DMS53 treated with DMSO at 0.1 percent for 48 hours (cell line): ENCODE measurements around the gene COL19A1.

ENCODE experiments used
- DNase-seq: peaks from one replicate; lab custom pipeline; 2025; ENCODE audit not compliant: unreplicated experiment; lab: John Stamatoyannopoulos, UW

The COL19A1 gene

GRCh38 chr6:70164556-70164955 is 298.2 kb downstream of the COL19A1 start:
- no peak for DNase-seq

DNA sequence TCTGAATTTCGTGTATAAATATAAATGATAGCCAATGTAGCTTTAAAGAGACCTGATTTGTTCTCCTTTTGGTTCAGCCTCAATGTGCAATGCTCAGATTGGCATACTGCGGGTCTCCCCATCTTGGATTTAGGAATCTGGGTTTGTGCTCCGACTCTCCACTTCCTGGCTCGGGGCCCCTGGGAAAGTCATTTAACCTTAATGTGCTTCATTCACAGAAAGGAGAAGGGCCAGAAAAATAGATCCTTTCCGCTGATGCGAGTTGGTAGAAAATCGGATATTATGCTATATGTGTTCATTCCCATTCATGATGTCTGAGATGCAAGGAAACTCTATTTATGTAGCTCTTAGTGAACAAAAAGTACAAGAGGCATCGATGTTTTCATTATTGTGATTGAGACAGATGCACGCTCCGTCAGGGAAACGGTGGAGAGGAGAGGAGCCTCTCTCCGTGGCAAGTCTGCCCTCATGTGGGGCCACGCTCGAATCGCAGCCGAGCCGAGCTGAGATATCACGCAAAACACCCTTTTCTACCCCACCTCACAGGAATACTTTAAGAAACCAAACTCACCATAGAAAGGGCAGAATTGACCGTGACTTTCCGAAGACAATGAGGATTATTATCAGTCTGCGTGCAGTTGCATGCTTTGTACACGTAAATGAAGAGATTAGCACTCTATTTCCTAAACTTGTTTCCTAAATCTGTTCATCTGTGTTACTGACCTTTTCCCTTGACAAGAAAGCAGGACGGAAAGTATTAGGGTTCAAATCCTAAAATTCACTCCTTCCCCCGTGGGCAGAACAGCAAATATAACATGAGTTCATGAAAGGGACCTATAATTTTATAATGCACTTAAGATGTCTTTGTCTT is 300.0 kb downstream of the COL19A1 start:
- peak; percentile 71 for DNase-seq

- no peak for DNase-seq
Measured at GRCh38 chr6:70168681-70169377, 302.5 kb downstream of the COL19A1 start.

DNA sequence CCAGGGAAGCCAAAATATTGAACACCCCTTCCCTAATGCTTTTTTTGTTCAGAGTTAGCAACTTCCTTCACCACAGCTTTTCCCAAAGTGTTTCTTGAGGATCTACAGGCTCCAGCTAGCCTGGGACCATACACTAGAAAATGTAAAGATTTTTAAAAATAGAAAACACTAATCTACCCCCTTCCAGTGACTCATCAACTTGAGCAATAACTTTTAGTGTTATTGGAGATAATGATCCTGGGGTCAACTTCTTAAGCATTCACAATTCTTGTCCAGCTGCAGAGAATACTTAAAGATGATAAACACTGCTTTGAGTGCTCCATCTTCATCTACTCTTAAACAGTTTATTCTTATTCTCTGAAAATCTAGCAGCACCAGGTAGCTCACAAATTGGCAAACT is 304.9 kb downstream of the COL19A1 start:
- no peak for DNase-seq

DNA sequence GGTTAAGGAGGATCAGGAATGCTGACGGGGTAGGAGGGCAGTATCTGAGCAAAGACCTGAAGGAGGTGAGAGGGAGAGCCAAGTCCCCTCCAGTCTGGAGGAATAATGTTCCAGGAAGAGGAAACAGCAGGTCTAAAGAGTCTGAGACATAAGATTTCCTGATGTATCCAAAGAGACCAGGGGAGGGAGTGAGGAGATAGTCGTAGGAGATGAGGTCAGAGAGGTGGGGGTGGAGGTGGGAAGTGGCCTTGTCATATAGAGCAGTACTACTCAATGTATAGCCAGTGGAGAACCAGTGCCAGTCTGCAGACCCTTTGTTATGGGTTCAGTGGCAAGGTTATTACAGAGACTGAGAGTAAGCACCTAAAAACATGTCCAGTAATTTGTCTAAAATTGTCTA is 305.9 kb downstream of the COL19A1 start:
- DNase-seq: no peak

DNA sequence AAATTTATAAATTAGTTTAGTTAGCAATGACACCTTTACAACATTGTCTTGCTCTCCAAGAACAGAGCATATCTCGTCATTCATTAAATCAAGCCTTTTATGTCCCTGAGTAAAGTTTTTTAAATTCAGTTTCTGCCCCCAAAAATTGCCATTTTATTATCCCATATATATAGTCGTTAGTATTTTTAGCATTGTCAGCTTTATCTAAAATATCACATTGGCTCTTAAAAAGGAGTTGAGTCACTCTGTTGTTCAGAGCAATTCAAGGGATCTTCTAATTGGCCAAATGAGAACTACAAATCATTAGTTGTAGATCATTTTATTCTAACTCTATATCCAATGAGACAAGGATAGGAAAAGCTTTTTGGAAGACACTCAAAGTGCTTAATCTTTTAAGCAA is 309.4 kb downstream of the COL19A1 start:
- DNase-seq: no peak

GRCh38 chr6:70176842-70177550 is 310.6 kb downstream of the COL19A1 start:
- no peak for DNase-seq

DNA sequence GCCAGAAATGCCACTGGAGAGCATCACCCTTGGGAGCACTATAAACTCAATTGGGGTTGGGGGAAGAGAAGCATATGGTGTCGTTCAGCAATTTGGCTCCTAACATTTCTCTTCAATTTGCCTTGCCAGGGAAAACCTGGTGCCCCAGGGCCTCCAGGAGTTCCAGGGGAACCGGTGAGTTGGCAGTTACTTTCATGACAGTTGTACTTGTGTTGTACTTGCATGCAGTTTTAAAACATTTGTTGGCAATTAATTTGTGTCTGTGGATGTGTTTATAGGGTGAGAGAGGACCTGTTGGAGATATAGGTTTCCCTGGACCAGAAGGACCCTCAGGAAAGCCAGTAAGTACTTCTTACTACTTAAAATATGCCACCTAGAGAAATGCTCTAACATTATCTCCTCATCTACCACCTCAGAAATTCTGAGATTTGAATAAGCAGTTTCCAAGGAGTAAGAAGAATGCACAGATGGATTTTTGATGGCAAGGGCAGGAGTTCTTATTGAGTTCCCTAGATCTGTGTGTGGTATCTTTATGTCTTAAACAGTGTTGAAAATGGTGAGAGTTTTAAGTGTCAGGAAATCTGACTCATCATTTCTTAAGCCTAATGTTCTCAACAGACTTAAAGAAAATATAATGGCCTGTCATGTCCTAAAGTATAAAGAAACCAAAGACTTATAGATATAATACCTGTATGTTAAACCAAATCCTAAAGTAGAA is 314.0 kb downstream of the COL19A1 start:
- DNase-seq: no peak

- no peak for DNase-seq
Measured at GRCh38 chr6:70180901-70181599, 314.7 kb downstream of the COL19A1 start.

DNA sequence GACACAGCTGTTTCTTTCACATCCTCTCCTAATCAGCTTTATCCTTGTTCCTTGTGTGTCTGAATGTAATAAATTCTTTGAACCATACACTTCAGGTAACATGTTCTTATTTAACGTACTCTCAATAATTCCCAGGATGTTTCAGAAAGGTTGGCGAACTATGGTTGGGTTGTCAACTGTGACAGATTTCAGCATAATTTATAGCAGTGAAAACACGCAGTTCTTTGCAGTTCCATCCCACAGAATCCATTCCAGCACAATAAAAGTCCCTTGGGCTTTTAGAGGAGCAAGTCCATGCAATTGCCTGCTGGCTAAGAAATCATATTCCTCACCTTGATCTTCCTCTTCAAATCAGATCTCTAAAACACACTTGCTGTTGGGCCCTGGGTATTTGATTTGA is 317.2 kb downstream of the COL19A1 start:
- no peak for DNase-seq

DNA sequence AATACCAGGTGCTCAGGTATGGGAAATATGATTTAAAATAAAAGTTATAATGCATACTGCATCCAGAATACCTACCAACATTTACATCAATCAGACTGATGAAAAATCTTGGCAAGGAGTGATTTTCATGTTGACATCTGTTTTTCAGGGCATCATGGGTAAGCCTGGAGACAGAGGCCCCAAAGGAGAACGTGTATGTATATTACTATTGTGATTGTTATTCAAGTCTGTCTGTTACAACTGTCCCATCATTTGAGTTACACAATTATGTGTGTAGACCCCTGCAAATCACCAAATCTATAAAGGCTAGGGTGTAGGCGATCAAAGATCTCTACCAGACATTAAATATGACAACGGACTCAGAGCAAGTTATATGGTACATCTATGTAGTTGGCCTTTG is 318.4 kb downstream of the COL19A1 start:
- DNase-seq: no peak

DNA sequence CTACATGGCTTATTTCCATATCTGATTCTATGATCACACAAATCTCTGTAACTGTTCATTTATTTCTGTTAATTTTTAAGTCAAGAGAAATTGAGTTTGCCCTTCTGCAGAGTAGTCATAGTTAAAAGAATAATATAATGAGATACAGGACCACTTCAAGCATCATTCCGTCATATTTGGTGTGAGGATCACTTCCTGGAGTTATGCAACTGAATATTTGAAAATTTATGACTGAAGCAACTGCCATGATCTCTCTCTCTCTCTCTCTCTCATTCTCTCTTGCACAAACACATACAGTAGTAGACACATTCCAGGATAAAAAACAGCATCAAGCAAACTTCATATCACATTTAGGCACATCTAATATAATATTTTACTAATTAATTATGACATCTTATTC is 320.1 kb downstream of the COL19A1 start:
- DNase-seq: no peak

- no peak for DNase-seq
Measured at GRCh38 chr6:70188202-70188601, 321.8 kb downstream of the COL19A1 start.

- no peak for DNase-seq
Measured at GRCh38 chr6:70194421-70194820, 328.1 kb downstream of the COL19A1 start.

DNA sequence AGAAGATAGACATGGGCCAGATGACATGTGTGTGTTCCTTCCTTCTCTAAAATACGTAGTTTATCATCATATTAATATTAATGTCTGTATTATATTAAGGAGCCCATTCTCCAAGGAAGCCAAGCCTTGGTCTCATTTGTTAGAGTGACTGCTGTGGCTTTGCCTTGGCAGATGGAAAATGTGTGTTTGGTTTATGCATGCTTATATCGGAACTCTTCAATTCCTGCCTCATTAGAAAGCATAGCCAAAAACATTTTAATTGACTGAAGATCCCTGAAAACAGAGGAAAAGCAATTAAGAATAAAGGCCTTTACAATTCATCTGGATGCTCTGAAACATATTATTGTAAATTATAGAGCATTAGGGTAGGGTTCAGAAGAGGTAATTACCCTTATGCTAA is 330.2 kb downstream of the COL19A1 start:
- no peak for DNase-seq

GRCh38 chr6:70198785-70199184 is 332.4 kb downstream of the COL19A1 start:
- no peak for DNase-seq

GRCh38 chr6:70208235-70208790 is 342.0 kb downstream of the COL19A1 start:
- DNase-seq: no peak

DNA sequence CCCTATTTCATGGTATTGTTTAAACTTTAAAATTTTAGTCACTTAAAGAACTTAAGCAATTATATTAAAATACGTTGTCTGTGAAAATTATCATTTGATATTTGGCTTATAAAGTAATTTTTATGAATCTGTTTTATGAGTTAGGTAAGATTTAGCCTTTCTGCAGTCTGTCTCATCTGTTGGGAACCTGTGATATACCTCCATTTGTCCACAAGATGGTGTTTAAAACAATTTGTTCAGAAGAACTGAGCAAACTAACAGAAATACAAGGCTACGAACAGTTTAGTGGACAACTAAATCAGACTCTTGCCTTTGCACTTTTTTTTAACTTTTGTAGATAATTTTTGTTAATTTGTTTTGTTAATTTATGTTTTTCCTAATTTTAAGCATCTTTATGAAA is 344.1 kb downstream of the COL19A1 start:
- peak; percentile 13 for DNase-seq

DNA sequence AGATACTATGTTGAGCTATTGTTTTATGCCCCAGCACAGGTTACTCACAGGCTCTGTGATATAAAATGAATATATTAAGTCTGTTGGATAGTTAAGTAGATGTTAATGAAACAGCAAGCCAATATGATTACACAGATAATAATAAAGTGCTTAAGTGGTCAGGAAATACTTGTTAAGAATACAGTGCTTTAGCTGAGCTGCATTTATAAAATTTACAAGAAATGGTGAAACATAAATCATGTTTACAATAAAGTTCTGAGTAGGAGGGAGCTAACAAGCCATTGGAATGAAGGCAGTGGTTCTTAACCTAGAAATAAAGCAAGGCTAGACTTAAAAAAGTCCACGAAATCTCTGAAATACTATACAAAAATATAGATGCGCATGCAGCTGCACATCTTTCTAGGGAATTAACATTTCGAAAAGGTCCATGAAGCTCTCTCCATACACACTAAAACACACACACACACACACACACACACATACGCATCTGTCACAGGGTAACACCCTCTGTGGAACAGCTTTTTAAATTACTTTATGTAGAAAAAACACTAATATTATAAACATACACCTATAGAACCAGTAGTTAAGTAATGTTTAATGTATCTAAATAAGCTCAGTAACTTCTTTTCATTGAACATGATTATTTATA is 349.2 kb downstream of the COL19A1 start:
- DNase-seq: no peak

DNA sequence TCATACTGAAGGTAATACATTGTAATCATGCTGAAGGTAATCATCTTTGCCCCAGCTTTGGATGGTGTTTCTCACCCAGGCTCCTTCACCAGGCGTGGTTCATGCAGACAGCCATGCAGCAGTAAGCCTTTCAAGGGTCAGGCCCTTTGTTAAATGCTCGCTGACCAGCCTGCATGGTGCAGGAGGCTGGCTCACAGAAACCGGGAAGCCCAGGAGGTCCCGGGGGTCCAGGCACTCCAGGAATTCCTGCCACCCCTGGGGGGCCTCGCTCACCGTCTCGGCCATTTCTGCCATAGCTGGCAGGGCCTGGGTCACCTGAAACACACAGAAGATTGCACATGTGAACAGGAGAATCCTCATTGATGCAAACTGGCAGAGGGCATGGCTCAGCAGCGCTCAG is 350.4 kb downstream of the COL19A1 start:
- no peak for DNase-seq
